GM23248 (cell line): ENCODE results near the gene IGF1R. TPM values are rescaled to one million over a fixed set of nuclear protein-coding genes. Genes with fewer than 3 reads are reported as not detected.

Source experiments
- DNase-seq: peaks from one replicate; pipeline ENCODE4 v3.0.0-alpha.2; 2015
- H2AFZ ChIP-seq: fragments of 200-600 bp; sonication (generic); 2 replicates; pipeline ENCODE4 v1.6.1; 2016; ENCODE audit warnings: antibody characterized with exemption
- H3F3A ChIP-seq: fragments of 200-600 bp; sonication (generic); 2 replicates; pipeline ENCODE4 v1.6.1; 2016; ENCODE audit warnings: mild to moderate bottlenecking, antibody characterized with exemption, mixed run types; ENCODE audit not compliant: insufficient read depth
- H3K27ac ChIP-seq: fragments of 200-600 bp; sonication (generic); 2 replicates; pipeline ENCODE4 v1.5.1; 2016; ENCODE audit warnings: mild to moderate bottlenecking
- H3K27me3 ChIP-seq: fragments of 200-600 bp; sonication (generic); replicated peaks from 2 replicates; pipeline ENCODE4 v1.6.1; 2016; ENCODE audit warnings: mild to moderate bottlenecking; ENCODE audit not compliant: insufficient read depth
- H3K36me3 ChIP-seq: fragments of 200-600 bp; sonication (generic); 2 replicates; pipeline ENCODE4 v1.6.1; 2016; ENCODE audit warnings: low read depth, mild to moderate bottlenecking
- H3K4me1 ChIP-seq: fragments of 200-600 bp; sonication (generic); 2 replicates; pipeline ENCODE4 v1.6.1; 2016; ENCODE audit warnings: mild to moderate bottlenecking; ENCODE audit not compliant: insufficient read depth
- H3K4me2 ChIP-seq: fragments of 200-600 bp; sonication (generic); one replicate; pipeline ENCODE4 v1.6.1; 2016; ENCODE audit warnings: mild to moderate bottlenecking; ENCODE audit not compliant: unreplicated experiment
- H3K4me3 ChIP-seq: fragments of 200-600 bp; sonication (generic); 2 replicates; pipeline ENCODE4 v1.5.1; 2016; ENCODE audit warnings: mild to moderate bottlenecking
- H3K79me2 ChIP-seq: fragments of 200-600 bp; sonication (generic); 2 replicates; pipeline ENCODE4 v1.6.1; 2016; ENCODE audit warnings: mild to moderate bottlenecking; ENCODE audit not compliant: insufficient read depth
- H3K9ac ChIP-seq: fragments of 200-600 bp; sonication (generic); 2 replicates; pipeline ENCODE4 v1.6.1; 2016; ENCODE audit warnings: mild to moderate bottlenecking
- H3K9me2 ChIP-seq: fragments of 200-600 bp; sonication (generic); 2 replicates; pipeline ENCODE4 v1.6.1; 2016; ENCODE audit warnings: mixed run types, mild to moderate bottlenecking, moderate library complexity; ENCODE audit not compliant: insufficient read depth
- H3K9me3 ChIP-seq: fragments of 200-600 bp; sonication (generic); one replicate; pipeline ENCODE4 v1.6.1; 2017; ENCODE audit warnings: low read depth
- H4K20me1 ChIP-seq: fragments of 200-600 bp; sonication (generic); 2 replicates; pipeline ENCODE4 v1.6.0; 2016; ENCODE audit not compliant: insufficient read depth
- EZH2 ChIP-seq: fragments of 200-600 bp; sonication (generic); IDR thresholded peaks from 2 replicates; pipeline ENCODE4 v1.6.1; 2018; ENCODE audit warnings: antibody characterized with exemption, mild to moderate bottlenecking; ENCODE audit not compliant: insufficient read depth, poor library complexity, severe bottlenecking
- EZH2phosphoT487 ChIP-seq: fragments of 200-600 bp; sonication (generic); IDR thresholded peaks from 2 replicates; pipeline ENCODE4 v1.6.1; 2018; ENCODE audit warnings: antibody characterized with exemption, moderate library complexity, mild to moderate bottlenecking, low read depth; ENCODE audit not compliant: insufficient read depth
- WGBS, 2 experiments: methylation state at CpG; one replicate each; pipeline ENCODE4 v1.1.6; 2015 to 2017; ENCODE audit warnings: low lambda C conversion rate in 2 of 2, low coverage in 1 of 2; ENCODE audit errors: missing lambda C conversion rate in 2 of 2; 5-methylcytosine and 5-hydroxymethylcytosine counted together
- in situ Hi-C: fragments of 300-500 bp; cut with MboI; formaldehyde crosslinking; loops from 2 replicates; pipeline ENCODE4 v1.15.0; 2020
- polyA plus RNA-seq: library from polyadenylated mRNA; unstranded; fragments of >200 nt; fragmentation: Nextera tagmentation; extraction: Ambion mirVana; gene quantifications from 2 replicates; pipeline ENCODE4 v1.2.1, GENCODE V29; 2016
- total RNA-seq: library from RNA; depleted of rRNA; stranded (reverse); fragments of >200 nt; shearing (Covaris generic); gene quantifications from 2 replicates; pipeline ENCODE4 v1.2.3, GENCODE V29; 2014

The IGF1R gene
- total and polyA plus RNA-seq, 2 experiments from 2014 or later, result 22.0 to 48.6 TPM

- Histone ChIP-seq H3K4me1 (no peaks in the 10 kb centered on the region; the same call in 1 of the 2 replicates), H3K79me2 (peaks cover 100% of the 10 kb centered on the region)
- in situ Hi-C loops, result no loop called here
Measured at GRCh38 chr15:98746375-98747155, 98.2 kb downstream of the IGF1R start.

GRCh38 chr15:98751767-98752166 is 103.4 kb downstream of the IGF1R start:
- Histone ChIP-seq H2AFZ (no peak overlapping the region), H4K20me1 (peaks cover 5% of the 10 kb centered on the region; the same call in 1 of the 2 replicates), H3K9ac (no peak overlapping the region), H3K4me2 (no peak overlapping the region), H3K79me2 (peaks cover 100% of the 10 kb centered on the region), H3K9me3 (no peaks in the 10 kb centered on the region), H3K36me3 (no peaks in the 10 kb centered on the region), H3F3A (0 out of 2 replicates have a peak, but pooled peaks cover 3% of the 10 kb centered on the region), H3K4me3 (no peak overlapping the region), H3K27me3 (no peaks in the 10 kb centered on the region), H3K9me2 (no peaks in the 10 kb centered on the region), H3K27ac (no peak overlapping the region), H3K4me1 (peaks cover 29% of the 10 kb centered on the region)
- no peak for TF ChIP-seq EZH2
- no peak for TF ChIP-seq EZH2phosphoT487
- no peak for DNase-seq
- WGBS, 2 experiments, result 92 to 94% methylated on average over 4 of the region's 4 CpGs
- in situ Hi-C loops, result no loop called here

More at GRCh38 chr15:98746375-98747155, 98.2 kb downstream of the IGF1R start:
- Histone ChIP-seq H2AFZ (no peak overlapping the region), H3K9me3 (no peaks in the 10 kb centered on the region), H4K20me1 (peaks cover 29% of the 10 kb centered on the region; the same call in 1 of the 2 replicates), H3K4me2 (no peak overlapping the region), H3K4me3 (no peak overlapping the region), H3K9me2 (no peaks in the 10 kb centered on the region), H3F3A (no peaks in the 10 kb centered on the region), H3K9ac (no peak overlapping the region), H3K27me3 (no peaks in the 10 kb centered on the region), H3K27ac (no peak overlapping the region), H3K36me3 (no peaks in the 10 kb centered on the region)
- no peak for DNase-seq
- no peak for TF ChIP-seq EZH2phosphoT487
- WGBS, 2 experiments, result 81 to 85% methylated on average over 8 of the region's 8 CpGs

GRCh38 chr15:98753726-98754656 is 105.7 kb downstream of the IGF1R start:
- 1 to 5% methylated on average over 8 of the region's 8 CpGs for WGBS, 2 experiments
- TF ChIP-seq EZH2phosphoT487 (no peak), EZH2 (no peak)
- peak overlapping the region; percentile 65 for H3K9ac ChIP-seq
- peaks cover 31% of the 10 kb centered on the region for H3K4me1 ChIP-seq
- H3F3A ChIP-seq, result 0 out of 2 replicates have a peak, but pooled peaks cover 3% of the 10 kb centered on the region
- H3K4me3 ChIP-seq, result peak overlapping the region; percentile 72
- no peaks in the 10 kb centered on the region for H3K9me2 ChIP-seq
- H4K20me1 ChIP-seq, result no peaks in the 10 kb centered on the region; the same call in 1 of the 2 replicates
- peak overlapping the region; percentile 79 for H3K4me2 ChIP-seq
- no peaks in the 10 kb centered on the region for H3K36me3 ChIP-seq
- no peaks in the 10 kb centered on the region for H3K27me3 ChIP-seq
- peak; percentile 59 for DNase-seq
- H3K27ac ChIP-seq, result peak overlapping the region; percentile 33
- in situ Hi-C loops, result no loop called here
- peaks cover 100% of the 10 kb centered on the region for H3K79me2 ChIP-seq
- no peak overlapping the region; the same call in 1 of the 2 replicates for H2AFZ ChIP-seq
- H3K9me3 ChIP-seq, result no peaks in the 10 kb centered on the region

- Histone ChIP-seq H3K9me3 (no peaks in the 10 kb centered on the region), H3K36me3 (no peaks in the 10 kb centered on the region), H4K20me1 (no peaks in the 10 kb centered on the region; the same call in 1 of the 2 replicates), H3K79me2 (peaks cover 100% of the 10 kb centered on the region), H3K9ac (peak overlapping the region; percentile 65), H3K27me3 (no peaks in the 10 kb centered on the region), H3K4me2 (peak overlapping the region; percentile 79), H2AFZ (no peak overlapping the region; the same call in 1 of the 2 replicates), H3K9me2 (no peaks in the 10 kb centered on the region), H3K4me3 (peak overlapping the region; percentile 72), H3F3A (0 out of 2 replicates have a peak, but pooled peaks cover 3% of the 10 kb centered on the region), H3K27ac (peak overlapping the region; percentile 33), H3K4me1 (peaks cover 31% of the 10 kb centered on the region)
- WGBS, 2 experiments, result 58 to 68% methylated on average over 3 of the region's 3 CpGs
- no peak for DNase-seq
- in situ Hi-C loops, result no loop called here
- no peak for TF ChIP-seq EZH2phosphoT487
- TF ChIP-seq EZH2, result no peak
Measured at GRCh38 chr15:98754657-98755022, 106.3 kb downstream of the IGF1R start.
